ENCODE results near the gene LBHD1.

- no peak for TF ChIP-seq CTCF (conservative IDR thresholded peaks at IDR 0.05 in 1 of 2, IDR thresholded peaks at IDR 0.05 in 1 of 2; ENCODE audit: extremely low read depth in 1 of 2, insufficient read depth in 1 of 2, low read depth in 1 of 2, low read length in 2 of 2)
- no peak for TF ChIP-seq EZH2 (IDR thresholded peaks at IDR 0.05; ENCODE audit: borderline replicate concordance, low read length)
Observed at GRCh38 chr11:62665599-62666258, 6.3 kb downstream of the LBHD1 start.

All from mammary epithelial cell (primary cell).